Stimulated activated CD4-positive, alpha-beta T cell treated with anti-CD3 and anti-CD28 coated beads, TNF-alpha, amount 100 ng/mL, for 1 hour (primary cell): ENCODE measurements around the gene OPRD1.
A peak's percentile ranks its signal among the peaks of the same experiment; 100 is the strongest.

Source experiments
- DNase-seq, 3 donors: peaks; one replicate each; pipeline ENCODE4 v3.0.0-alpha.2; 2020; ENCODE audit warnings: low read depth in 3 of 3, low spot score in 1 of 3

Gene OPRD1

GRCh38 chr1:28902738-28903137, 90.8 kb downstream of the OPRD1 start:
- no peak for DNase-seq

- DNase-seq = no peak
Observed at GRCh38 chr1:28905921-28906666, 94.1 kb downstream of the OPRD1 start.

- no peak for DNase-seq
Observed at GRCh38 chr1:28909198-28909597, 97.2 kb downstream of the OPRD1 start.

GRCh38 chr1:28910379-28911115, 98.6 kb downstream of the OPRD1 start:
- DNase-seq = no peak

- no peak for DNase-seq
Observed at GRCh38 chr1:28913786-28914227, 101.8 kb downstream of the OPRD1 start.

DNA sequence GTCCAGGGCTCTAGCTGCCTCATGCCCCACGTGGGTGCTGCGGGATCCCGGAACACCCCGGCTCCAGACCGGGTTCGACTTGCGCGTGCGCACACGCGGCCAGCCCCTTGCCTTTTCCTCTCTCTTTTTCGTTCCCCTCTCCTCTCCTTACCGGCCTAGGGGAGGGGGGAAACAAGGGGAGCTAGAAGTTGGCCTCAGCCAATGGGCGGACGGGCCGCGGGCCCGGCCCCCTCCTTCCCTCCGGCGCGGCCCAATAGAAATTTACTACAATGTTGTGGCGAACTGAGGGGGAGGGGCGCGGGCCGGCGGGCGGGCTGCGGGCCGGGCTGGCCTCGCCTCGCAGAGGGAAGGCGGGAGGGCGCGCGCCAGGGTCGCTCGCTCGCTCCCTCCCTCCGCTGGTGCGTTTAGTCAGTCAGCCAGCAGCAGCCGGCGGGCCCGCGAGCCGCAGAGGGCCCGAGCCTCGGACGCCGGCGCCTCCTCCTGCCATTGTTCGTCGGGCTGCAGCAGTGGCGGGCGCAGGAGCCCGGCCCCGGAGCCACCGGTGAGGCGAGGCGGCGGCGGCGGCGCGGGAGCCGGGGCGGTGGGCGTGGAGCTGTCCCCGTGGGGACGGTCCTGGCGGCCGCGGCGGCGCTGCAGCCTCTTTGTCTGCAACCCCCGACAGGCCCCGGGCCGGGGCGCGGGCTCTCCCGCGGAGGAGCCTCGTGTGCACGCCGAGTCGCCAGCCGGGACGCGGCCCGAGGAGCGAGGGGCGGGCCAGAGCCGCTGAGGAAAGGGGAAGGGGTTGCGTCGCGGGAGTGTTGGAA, 102.5 kb downstream of the OPRD1 start, which contains the start of gene EPB41:
TSS of gene EPB41 (plus strand) at position 342 of the 803 bp plus-strand sequence. CDS start 72,869 bp downstream, outside the sequence.
- peak; percentile 80 to 85 (median 84) for DNase-seq

- DNase-seq = peak in 1 of 3 donors; percentile 22
Observed at GRCh38 chr1:28915031-28915895, 103.3 kb downstream of the OPRD1 start.

- no peak for DNase-seq
Observed at GRCh38 chr1:28917757-28918118, 105.8 kb downstream of the OPRD1 start.
